HK-2 (cell line): Measurements from ENCODE around the gene AREL1.

ENCODE experiments used
- DNase-seq: peaks from one replicate; pipeline ENCODE4 v3.0.0-alpha.2; 2018; ENCODE audit not compliant: unreplicated experiment

The AREL1 gene

GRCh38 chr14:74611650-74612349 is 101.1 kb downstream of the AREL1 start, which contains the start of gene LTBP2:
Gene LTBP2 (minus strand): TSS chr14:74612237. CDS start chr14:74611944, 293 bp downstream.
- no peak for DNase-seq
